NCI-H2196 (cell line): ENCODE measurements around the gene NUDCD3.

ENCODE experiments used
- DNase-seq: peaks from one replicate; lab custom pipeline; 2025; ENCODE audit not compliant: unreplicated experiment; lab: John Stamatoyannopoulos, UW

NUDCD3 gene

DNA sequence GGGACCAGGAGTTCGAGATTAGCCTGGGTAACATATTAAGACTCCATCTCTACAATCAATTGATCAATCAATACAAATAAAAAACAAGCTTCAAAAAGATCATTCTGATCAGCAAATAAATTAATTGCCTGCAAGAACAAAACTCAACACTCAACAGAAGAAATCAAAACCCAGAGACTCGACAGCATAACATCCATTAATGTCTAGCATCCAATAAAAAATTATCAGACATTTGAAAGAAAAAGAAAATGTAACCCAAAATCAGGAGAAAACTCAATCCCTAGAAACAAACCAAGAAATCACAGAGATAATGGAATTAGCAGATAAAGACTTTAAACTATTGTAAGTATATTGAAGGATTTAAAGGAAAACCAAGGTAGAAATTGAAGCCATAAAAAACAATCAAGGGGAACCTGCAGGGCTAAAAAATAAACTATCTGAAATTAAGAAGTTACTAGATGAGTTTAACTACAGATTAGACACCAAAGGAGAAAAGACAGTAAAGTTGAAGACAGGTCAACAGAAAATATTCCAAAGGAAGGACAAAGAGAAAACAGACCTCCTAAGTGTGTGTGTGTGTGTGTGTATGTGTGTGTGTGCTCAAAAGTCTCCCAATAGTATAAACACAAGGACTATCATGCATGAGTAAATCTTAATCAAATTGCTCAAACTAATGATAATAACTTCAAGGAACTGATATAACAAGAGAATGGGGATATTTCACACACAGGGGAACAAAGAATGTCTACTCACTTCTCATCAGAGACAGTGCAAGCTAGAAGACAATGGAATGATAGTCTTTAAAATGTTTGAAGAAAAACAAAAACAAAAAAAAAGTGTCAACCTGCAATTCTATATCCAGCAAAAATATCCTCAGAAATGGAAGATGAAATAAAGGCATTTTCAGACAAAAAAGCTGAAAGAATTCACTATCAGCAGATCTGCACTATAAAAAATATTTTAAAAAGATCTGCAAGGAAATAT is 7.7 kb downstream of the NUDCD3 start:
- DNase-seq: no peak

- DNase-seq: no peak
Measured at GRCh38 chr7:44477938-44478337, 12.5 kb downstream of the NUDCD3 start.

- peak; percentile 90 for DNase-seq
Measured at GRCh38 chr7:44477063-44477830, 13.2 kb downstream of the NUDCD3 start.

GRCh38 chr7:44476313-44476712 is 14.1 kb downstream of the NUDCD3 start:
- DNase-seq: no peak

DNA sequence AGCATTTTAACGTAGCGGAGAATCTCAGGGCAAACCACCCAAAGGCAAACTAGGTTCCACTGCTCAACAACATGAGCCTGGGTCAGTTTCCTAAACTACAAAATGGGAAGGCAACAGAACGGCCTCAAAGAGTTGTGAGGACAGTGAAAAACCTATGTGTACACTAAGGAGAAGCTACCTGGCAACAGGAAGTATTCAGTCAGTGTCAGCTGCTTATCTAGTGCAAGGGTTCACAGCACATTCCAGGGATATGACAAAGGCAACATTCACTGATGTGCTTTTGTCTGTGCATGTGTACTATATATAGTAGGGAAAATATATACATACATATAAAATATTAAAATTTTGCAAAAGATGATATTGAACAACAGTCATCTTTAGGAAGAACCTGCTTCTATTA is 17.2 kb downstream of the NUDCD3 start:
- DNase-seq: no peak

DNA sequence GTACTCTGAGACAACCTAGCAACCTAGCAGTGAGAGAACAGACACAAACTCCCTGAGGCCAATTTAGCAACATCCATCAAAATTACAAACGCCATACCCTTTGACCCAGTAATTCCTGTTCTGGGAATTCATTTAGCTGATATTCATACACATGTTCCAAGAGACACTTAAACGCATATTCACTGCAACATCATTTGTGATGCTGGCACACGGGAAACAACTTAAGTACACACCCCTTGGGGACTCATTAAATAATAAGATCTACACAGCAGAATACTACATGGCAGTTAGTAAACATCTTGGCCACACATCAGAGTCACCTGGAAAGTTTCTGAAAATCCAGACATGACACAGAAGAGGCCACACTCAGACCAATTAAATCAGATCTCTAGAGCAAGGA is 17.6 kb downstream of the NUDCD3 start:
- DNase-seq: no peak

DNA sequence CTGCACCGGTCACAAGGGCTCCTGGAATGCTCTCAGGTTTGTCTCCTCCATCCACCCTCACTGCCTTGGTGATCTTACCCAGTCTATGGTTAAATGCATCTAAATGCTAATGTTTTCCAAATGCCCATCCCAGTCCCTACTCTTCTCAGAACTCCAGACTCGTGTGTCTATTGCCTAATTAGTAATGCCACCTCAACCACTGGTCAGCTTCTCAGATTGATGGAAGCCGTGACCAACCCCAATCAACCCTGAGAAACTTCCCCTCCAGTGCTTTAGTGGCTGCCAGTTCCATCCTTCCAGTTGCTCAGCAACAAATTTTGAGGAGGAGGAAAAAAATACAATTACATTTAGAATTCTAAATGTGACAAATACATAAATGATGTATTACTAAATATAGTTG is 18.6 kb downstream of the NUDCD3 start:
- no peak for DNase-seq

GRCh38 chr7:44471436-44471835 is 19.0 kb downstream of the NUDCD3 start:
- DNase-seq: no peak

GRCh38 chr7:44470628-44471245 is 19.7 kb downstream of the NUDCD3 start:
- no peak for DNase-seq

DNA sequence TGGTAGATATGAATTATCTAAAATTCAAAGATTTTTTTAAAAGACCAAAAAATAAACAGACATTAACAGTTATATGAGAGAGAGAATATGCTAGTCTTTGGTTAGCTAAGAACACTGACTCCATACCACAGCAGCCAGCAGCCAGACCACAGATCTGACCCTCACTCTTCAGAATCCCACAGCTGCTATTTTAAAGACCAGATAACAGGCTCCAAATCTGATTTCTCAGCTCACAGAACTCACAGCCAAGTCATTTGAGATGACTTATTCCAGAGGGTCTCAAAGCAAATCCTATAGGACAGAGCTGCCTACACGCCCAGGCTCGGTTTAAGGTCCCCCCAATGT is 20.4 kb downstream of the NUDCD3 start:
- no peak for DNase-seq

GRCh38 chr7:44469461-44470134 is 20.9 kb downstream of the NUDCD3 start:
- no peak for DNase-seq

DNA sequence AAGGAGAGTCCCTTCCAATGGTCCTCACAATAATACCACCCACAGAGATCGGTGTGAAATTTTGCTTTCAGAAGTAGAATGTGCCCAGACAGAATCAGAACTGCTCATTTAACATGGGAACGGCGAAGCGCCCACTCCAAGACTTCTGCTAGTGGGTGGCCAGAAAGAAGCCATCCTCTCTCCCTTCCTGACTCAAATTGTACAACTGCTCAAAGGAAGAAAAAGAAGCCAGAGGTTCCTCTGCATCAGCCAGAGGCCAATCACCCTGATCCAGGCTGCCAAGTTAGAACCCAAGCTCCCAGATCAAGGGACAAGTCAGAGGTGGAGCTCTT is 23.3 kb downstream of the NUDCD3 start:
- DNase-seq: no peak

GRCh38 chr7:44466300-44467216 is 23.9 kb downstream of the NUDCD3 start:
- DNase-seq: no peak

DNA sequence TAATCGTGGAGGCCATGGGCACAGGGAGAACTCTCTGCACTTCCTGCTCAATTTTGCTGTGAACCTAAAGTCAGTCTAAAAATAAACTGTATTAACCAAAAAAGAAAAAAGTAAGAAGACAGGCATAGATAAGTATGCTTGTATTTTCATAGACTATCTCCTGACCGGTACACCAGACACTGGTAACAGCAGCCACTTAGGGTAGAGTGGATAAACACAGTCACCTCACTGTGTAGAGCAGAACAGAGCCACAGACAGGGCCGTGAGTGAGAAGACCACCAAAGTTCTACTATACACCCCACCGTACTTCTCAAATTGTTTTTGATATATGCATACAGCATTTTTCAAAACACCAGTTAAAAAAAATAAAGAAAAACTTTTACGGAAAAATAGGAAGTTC is 25.0 kb downstream of the NUDCD3 start:
- DNase-seq: no peak

GRCh38 chr7:44463169-44463808 is 27.2 kb downstream of the NUDCD3 start:
- no peak for DNase-seq

DNA sequence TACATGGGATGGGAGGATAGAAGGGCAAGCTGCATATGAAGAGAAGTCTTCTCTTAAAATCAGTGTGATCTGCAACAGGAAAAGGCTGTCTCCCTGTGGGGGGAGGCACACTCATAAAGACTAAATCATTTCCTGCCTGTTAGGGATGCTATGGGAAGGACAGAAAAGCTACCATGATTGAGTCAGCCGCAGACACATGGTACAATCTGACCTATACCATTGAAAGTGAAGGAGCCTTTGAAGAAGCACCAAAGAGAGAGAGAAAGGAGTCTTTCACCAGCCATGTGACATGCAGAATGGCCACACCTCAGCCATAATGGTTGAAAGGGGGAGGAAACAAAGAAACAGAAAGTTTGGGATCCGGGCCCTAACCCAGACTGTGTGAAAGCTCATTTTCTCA is 29.1 kb downstream of the NUDCD3 start:
- DNase-seq: no peak

DNA sequence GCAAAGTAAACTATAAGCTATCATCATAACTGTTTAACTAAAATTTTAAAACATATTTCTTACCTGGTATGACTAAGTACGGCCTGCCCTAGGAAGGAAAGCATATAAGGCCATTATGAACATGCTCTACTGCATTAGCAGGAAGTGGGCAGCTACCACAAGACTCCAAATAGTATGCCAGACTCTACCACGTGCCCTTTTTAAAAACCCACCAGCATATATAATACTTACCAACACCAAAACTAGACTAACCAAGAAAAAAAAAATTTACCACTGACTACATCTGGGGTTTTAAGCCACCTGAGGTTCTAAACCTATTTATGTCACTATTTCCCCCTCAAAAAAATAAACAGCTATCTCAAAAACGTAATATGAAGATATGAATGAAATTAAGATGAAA is 30.1 kb downstream of the NUDCD3 start:
- DNase-seq: no peak

- no peak for DNase-seq
Measured at GRCh38 chr7:44455155-44455554, 35.3 kb downstream of the NUDCD3 start.

GRCh38 chr7:44454348-44454747 is 36.1 kb downstream of the NUDCD3 start:
- DNase-seq: no peak

- no peak for DNase-seq
Measured at GRCh38 chr7:44451123-44451522, 39.3 kb downstream of the NUDCD3 start.
